Measurements from ENCODE around the gene CABP1. TPM values are rescaled to one million over a fixed set of nuclear protein-coding genes. Genes with fewer than 3 reads are reported as not detected.

The CABP1 gene
- total RNA-seq, 2 experiments from 2014 or later: 0.50 to 1.1 TPM

- TF ChIP-seq CTCF (IDR thresholded peaks at IDR 0.05): no peak
- Mint-ChIP-seq H3K27me3 (no peaks in the 10 kb centered on the region), H3K36me3 (ENCODE audit: low read depth) (peaks cover 26% of the 10 kb centered on the region), H3K9me3 (no peaks in the 10 kb centered on the region), H3K27ac (no peak overlapping the region), H3K4me3 (no peak overlapping the region), H3K4me1 (ENCODE audit: low read depth) (no peaks in the 10 kb centered on the region)
- ChIA-PET POLR2A (no interaction called here), CTCF (interaction anchor here (1.4 to 1.7 kb wide), 2 partner anchors 54 to 57 kb away, joined by 3 to 5 read pairs; no protein-coding TSS in a partner anchor)
- no peak for ATAC-seq
- intact Hi-C loops (cut with micrococcal nuclease): no loop called here
- no peak for DNase-seq
Measured at GRCh38 chr12:120703311-120703942, 63.0 kb downstream of the CABP1 start.

- Mint-ChIP-seq H3K9me3 (no peaks in the 10 kb centered on the region), H3K27me3 (no peaks in the 10 kb centered on the region), H3K4me3 (no peak overlapping the region), H3K4me1 (ENCODE audit: low read depth) (peaks cover 6% of the 10 kb centered on the region), H3K36me3 (ENCODE audit: low read depth) (peaks cover 8% of the 10 kb centered on the region), H3K27ac (no peak overlapping the region)
- no peak for DNase-seq
- TF ChIP-seq CTCF (IDR thresholded peaks at IDR 0.05): no peak
- POLR2A ChIA-PET: no interaction called here
- ATAC-seq: no peak
- CTCF ChIA-PET: interaction anchor here (1.0 to 1.3 kb wide), 2 partner anchors 56 to 123 kb away, joined by 3 read pairs; no protein-coding TSS in a partner anchor
- intact Hi-C loops (cut with micrococcal nuclease): no loop called here
Measured at GRCh38 chr12:120705618-120706017, 65.2 kb downstream of the CABP1 start.

GRCh38 chr12:120706029-120706428 is 65.6 kb downstream of the CABP1 start:
- no peak overlapping the region for H3K4me3 Mint-ChIP-seq
- no peak for TF ChIP-seq CTCF (IDR thresholded peaks at IDR 0.05)
- ChIA-PET CTCF (interaction anchor here (1.0 to 1.3 kb wide), 2 partner anchors 57 to 123 kb away, joined by 3 read pairs; no protein-coding TSS in a partner anchor), POLR2A (no interaction called here)
- no peaks in the 10 kb centered on the region for H3K27me3 Mint-ChIP-seq
- intact Hi-C loops (cut with micrococcal nuclease): no loop called here
- H3K27ac Mint-ChIP-seq: no peak overlapping the region
- no peaks in the 10 kb centered on the region for H3K9me3 Mint-ChIP-seq
- DNase-seq: no peak
- H3K4me1 Mint-ChIP-seq (ENCODE audit: low read depth): peaks cover 6% of the 10 kb centered on the region
- peaks cover 4% of the 10 kb centered on the region for H3K36me3 Mint-ChIP-seq (ENCODE audit: low read depth)
- no peak for ATAC-seq

- Mint-ChIP-seq H3K4me3 (no peak overlapping the region), H3K9me3 (no peaks in the 10 kb centered on the region), H3K36me3 (ENCODE audit: low read depth) (peaks cover 7% of the 10 kb centered on the region), H3K4me1 (ENCODE audit: low read depth) (peaks cover 21% of the 10 kb centered on the region), H3K27me3 (no peaks in the 10 kb centered on the region), H3K27ac (no peak overlapping the region)
- POLR2A ChIA-PET: interaction anchor here (1.1 to 2.6 kb wide), 4 partner anchors 8 to 21 kb away, joined by 4 to 10 read pairs (median 8); no protein-coding TSS in a partner anchor
- ATAC-seq (no peak), DNase-seq (no peak)
- TF ChIP-seq CTCF (IDR thresholded peaks at IDR 0.05): no peak
- CTCF ChIA-PET: interaction anchor here (1.3 to 3.0 kb wide), 6 partner anchors 32 to 263 kb away, joined by 3 to 18 read pairs (median 6); partner anchors contain the start of gene POP5
- intact Hi-C loops (cut with micrococcal nuclease): no loop called here
Measured at GRCh38 chr12:120708651-120709050, 68.2 kb downstream of the CABP1 start.

All from activated CD8-positive, alpha-beta T cell treated with anti-CD3 and anti-CD28 coated beads for 36 hours (primary cell).